ENCODE results near the gene DLGAP1.

DLGAP1 gene

GRCh38 chr18:3463051-3463450 is 992.1 kb downstream of the DLGAP1 start:
- DNase-seq (ENCODE audit: low read depth in 1 of 2, low spot score in 1 of 2): no peak

- DNase-seq (ENCODE audit: low read depth in 1 of 2, low spot score in 1 of 2): no peak
Measured at GRCh38 chr18:3461704-3462103, 993.4 kb downstream of the DLGAP1 start.

GRCh38 chr18:3460823-3461398 is 994.2 kb downstream of the DLGAP1 start:
- DNase-seq (ENCODE audit: low read depth in 1 of 2, low spot score in 1 of 2): no peak

- no peak for DNase-seq (ENCODE audit: low read depth in 1 of 2, low spot score in 1 of 2)
Measured at GRCh38 chr18:3458952-3459853, 995.9 kb downstream of the DLGAP1 start.

GRCh38 chr18:3458378-3458777 is 996.7 kb downstream of the DLGAP1 start:
- DNase-seq (ENCODE audit: low read depth in 1 of 2, low spot score in 1 of 2): no peak

GRCh38 chr18:3457261-3457724 is 997.8 kb downstream of the DLGAP1 start:
- no peak for DNase-seq (ENCODE audit: low read depth in 1 of 2, low spot score in 1 of 2)

- no peak for DNase-seq (ENCODE audit: low read depth in 1 of 2, low spot score in 1 of 2)
Measured at GRCh38 chr18:3456686-3457069, 998.4 kb downstream of the DLGAP1 start.

- DNase-seq (ENCODE audit: low read depth in 1 of 2, low spot score in 1 of 2): no peak
Measured at GRCh38 chr18:3455907-3456685, 999.0 kb downstream of the DLGAP1 start.

- DNase-seq (ENCODE audit: low read depth in 1 of 2, low spot score in 1 of 2): no peak
Measured at GRCh38 chr18:3455090-3455635, 999.9 kb downstream of the DLGAP1 start.

GRCh38 chr18:3454365-3455089 is 1000.6 kb downstream of the DLGAP1 start:
- DNase-seq (ENCODE audit: low read depth in 1 of 2, low spot score in 1 of 2): no peak

- peak in 1 of 2 donors; percentile 58 for DNase-seq (ENCODE audit: low read depth in 1 of 2, low spot score in 1 of 2)
Measured at GRCh38 chr18:3453540-3454364, 1001.4 kb downstream of the DLGAP1 start.

GRCh38 chr18:3452750-3453539 is 1002.2 kb downstream of the DLGAP1 start:
- DNase-seq (ENCODE audit: low read depth in 1 of 2, low spot score in 1 of 2): no peak

GRCh38 chr18:3451989-3452749 is 1002.9 kb downstream of the DLGAP1 start:
- DNase-seq (ENCODE audit: low read depth in 1 of 2, low spot score in 1 of 2): peak; percentile 13 to 20

- peak; percentile 71 to 85 for DNase-seq (ENCODE audit: low read depth in 1 of 2, low spot score in 1 of 2)
Measured at GRCh38 chr18:3451183-3451988, 1003.7 kb downstream of the DLGAP1 start.

GRCh38 chr18:3450799-3451182 is 1004.3 kb downstream of the DLGAP1 start:
- no peak for DNase-seq (ENCODE audit: low read depth in 1 of 2, low spot score in 1 of 2)

GRCh38 chr18:3450012-3450798 is 1004.9 kb downstream of the DLGAP1 start, which contains the start of gene TGIF1:
TSS of gene TGIF1 (plus strand) at chr18:3450172. CDS start at chr18:3450490, 318 bp downstream.
- DNase-seq (ENCODE audit: low read depth in 1 of 2, low spot score in 1 of 2): peak; percentile 52 to 60

Measured in activated CD4-positive, alpha-beta T cell treated with anti-CD3 and anti-CD28 coated beads, Interleukin-2, amount 50 U/mL, for 24 hours (primary cell).